Natural killer cell (primary cell): ENCODE results near the gene CD300C. TPM values are rescaled to one million over a fixed set of nuclear protein-coding genes. Genes with fewer than 3 reads are reported as not detected.

Experiments used
- ATAC-seq, 3 donors: fragments of 150-1000 bp in 2 of 3; fragments of 200-7000 bp in 1 of 3; cut with Tn5 transposase; 1 replicate in 1 of 3; 2 replicates in 2 of 3; pipeline ENCODE4 v1.10.0; 2021; ENCODE audit warnings: mild to moderate bottlenecking in 2 of 3, moderate library complexity in 2 of 3
- DNase-seq, 2 donors: peaks; one replicate each; pipeline versions ENCODE4 v3.0.0 to v3.0.0-alpha.2; 2013 to 2021; ENCODE audit warnings: mixed read lengths in 1 of 2
- H3K27ac ChIP-seq: one replicate; pipeline ENCODE4 v1.5.1; 2013; ENCODE audit warnings: mild to moderate bottlenecking, low read length
- H3K27me3 ChIP-seq: one replicate; pipeline ENCODE4 v1.6.1; 2013; ENCODE audit warnings: low read length; ENCODE audit not compliant: control insufficient read depth, insufficient read depth
- H3K36me3 ChIP-seq: one replicate; pipeline ENCODE4 v1.6.1; 2013; ENCODE audit warnings: low read length; ENCODE audit not compliant: control insufficient read depth, insufficient read depth
- H3K4me1 ChIP-seq: one replicate; pipeline ENCODE4 v1.6.1; 2013; ENCODE audit warnings: low read length; ENCODE audit not compliant: control insufficient read depth, insufficient read depth
- H3K4me3 ChIP-seq: one replicate; pipeline ENCODE4 v1.5.1; 2013; ENCODE audit warnings: low read length
- H3K9me3 ChIP-seq: one replicate; pipeline ENCODE4 v1.6.1; 2013; ENCODE audit warnings: low read length; ENCODE audit not compliant: control insufficient read depth, insufficient read depth
- H3K27ac Mint-ChIP-seq, 2 donors: one replicate each; pipeline ENCODE4 v1.8.0; 2022; ENCODE audit warnings: mild to moderate bottlenecking in 2 of 2, mixed read lengths in 2 of 2, moderate library complexity in 1 of 2
- H3K27me3 Mint-ChIP-seq, 2 donors: one replicate each; pipeline ENCODE4 v1.8.0; 2022; ENCODE audit warnings: low read depth in 2 of 2, mixed read lengths in 2 of 2
- H3K36me3 Mint-ChIP-seq: one replicate; pipeline ENCODE4 v1.8.0; 2022; ENCODE audit warnings: mixed read lengths
- H3K4me1 Mint-ChIP-seq, 2 donors: one replicate each; pipeline ENCODE4 v1.8.0; 2022; ENCODE audit warnings: mixed read lengths in 2 of 2
- H3K4me3 Mint-ChIP-seq: one replicate; pipeline ENCODE4 v1.8.0; 2022; ENCODE audit warnings: mild to moderate bottlenecking, moderate library complexity, mixed read lengths
- H3K9me3 Mint-ChIP-seq, 2 donors: one replicate each; pipeline ENCODE4 v1.8.0; 2022; ENCODE audit warnings: mixed read lengths in 2 of 2
- CTCF ChIP-seq: fragments of 200-600 bp; IDR thresholded peaks from one replicate; pipeline ENCODE4 v1.8.0; 2022; ENCODE audit warnings: antibody characterized with exemption
- WGBS: methylation state at CpG from one replicate; pipeline ENCODE4 v1.1.7; 2013; ENCODE audit warnings: missing lambda C conversion rate; ENCODE audit not compliant: insufficient coverage; 5-methylcytosine and 5-hydroxymethylcytosine counted together
- intact Hi-C: fragments of 100-400 bp; cut with micrococcal nuclease; formaldehyde crosslinking; loops from one replicate; pipeline ENCODE4 v1.14.2; 2022
- total RNA-seq, 4 donors: library from RNA; stranded (reverse); fragments of 120-200 nt in 1 of 4; gene quantifications; one replicate each; pipeline versions ENCODE4 v1.2.3 to v1.2.4, GENCODE V29; 2013 to 2022

The CD300C gene
- total RNA-seq, 3 donors from 2014 or later (not counting 1 experiment from before 2014, with no cell fraction given) = 4.3 to 7.6 (median 6.9) TPM

DNA sequence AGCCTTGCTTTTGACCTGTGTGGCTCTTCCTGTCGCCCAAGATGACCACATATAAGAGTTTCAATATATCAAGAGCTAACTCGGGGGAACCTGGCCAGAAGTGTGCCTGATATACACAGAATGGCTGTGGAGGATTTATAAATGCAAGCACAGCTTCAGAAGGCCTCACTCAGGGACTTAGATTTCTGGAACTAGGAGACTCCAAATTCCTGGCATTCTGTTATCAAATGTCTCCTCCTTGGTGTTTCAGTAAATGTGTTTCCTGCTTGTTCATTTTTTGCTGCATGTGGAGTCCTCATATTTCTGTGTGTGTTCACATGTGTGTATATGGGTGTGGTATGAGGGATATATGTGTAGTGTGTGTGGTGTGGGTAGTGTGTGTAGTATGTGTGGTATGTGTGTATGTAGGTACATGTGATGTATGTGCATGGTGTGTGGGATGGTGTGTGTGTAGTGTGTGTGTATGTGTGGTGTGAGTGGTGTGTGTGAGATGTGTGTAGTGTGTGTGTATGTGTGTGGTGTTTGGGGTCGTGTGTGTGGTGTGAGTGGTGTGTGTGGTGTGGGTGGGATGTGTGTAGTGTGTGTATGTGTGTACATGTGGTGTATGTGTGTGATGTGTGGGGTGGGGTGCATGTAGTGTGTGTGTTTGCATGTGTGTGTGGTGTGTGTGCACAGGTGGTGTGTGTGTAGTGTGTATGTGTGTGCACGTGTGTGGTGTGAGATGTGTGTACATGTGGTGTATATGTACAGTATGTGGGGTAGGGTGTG is 22.4 kb upstream of the CD300C start:
- peaks cover 5 to 19% of the 10 kb centered on the region in 2 donors for H3K4me1 Mint-ChIP-seq
- Histone ChIP-seq H3K27ac (no peak overlapping the region), H3K36me3 (no peaks in the 10 kb centered on the region), H3K27me3 (no peaks in the 10 kb centered on the region), H3K9me3 (no peaks in the 10 kb centered on the region), H3K4me1 (peaks cover 16% of the 10 kb centered on the region), H3K4me3 (no peak overlapping the region)
- no peak overlapping the region for H3K4me3 Mint-ChIP-seq
- no peak overlapping the region for H3K27ac Mint-ChIP-seq
- ATAC-seq (no peak), DNase-seq (no peak)
- no peaks in the 10 kb centered on the region for H3K9me3 Mint-ChIP-seq
- 66% methylated on average over 4 of the region's 4 CpGs for WGBS
- intact Hi-C loops = no loop called here
- H3K27me3 Mint-ChIP-seq = peaks cover 17 to 23% of the 10 kb centered on the region in 2 donors
- TF ChIP-seq CTCF = no peak
- H3K36me3 Mint-ChIP-seq = no peaks in the 10 kb centered on the region

DNA sequence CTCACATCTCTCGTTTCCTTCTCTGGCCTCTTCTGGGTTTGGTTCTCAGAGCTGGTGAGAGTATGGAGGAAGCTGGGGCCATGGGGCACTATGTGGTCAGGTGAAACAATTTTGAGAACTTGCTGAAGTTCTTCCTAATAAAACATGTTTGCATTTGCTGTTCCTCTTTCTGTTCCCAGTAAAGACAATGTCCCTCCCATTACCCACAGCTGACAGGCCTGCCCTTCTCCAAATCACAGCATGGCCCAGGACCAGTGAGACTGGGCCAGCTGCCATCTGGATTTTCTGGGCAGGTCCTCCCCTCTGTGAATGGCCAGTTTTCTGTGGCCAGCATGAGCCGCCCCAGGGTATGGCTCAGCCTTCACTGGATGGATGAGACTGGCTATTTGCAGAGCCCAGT is 21.5 kb upstream of the CD300C start, which contains the start of gene CD300H:
Gene CD300H, minus strand, starts transcription at position 113 of the 400 bp plus-strand sequence.
- no peaks in the 10 kb centered on the region for H3K36me3 ChIP-seq
- H3K4me1 Mint-ChIP-seq = peaks cover 5 to 19% of the 10 kb centered on the region in 2 donors
- no peaks in the 10 kb centered on the region for H3K36me3 Mint-ChIP-seq
- ATAC-seq (no peak), DNase-seq (no peak)
- intact Hi-C loops = no loop called here
- no peaks in the 10 kb centered on the region for H3K9me3 Mint-ChIP-seq
- no peak for TF ChIP-seq CTCF
- WGBS = 94% methylated on average over 1 of the region's 2 CpGs
- no peak within 1 kb of the TSS for H3K27ac ChIP-seq
- peaks cover 17 to 24% of the 10 kb centered on the region in 2 donors for H3K27me3 Mint-ChIP-seq
- no peak within 1 kb of the TSS for H3K4me3 Mint-ChIP-seq
- H3K9me3 ChIP-seq = no peaks in the 10 kb centered on the region
- no peak within 1 kb of the TSS for H3K27ac Mint-ChIP-seq
- no peaks in the 10 kb centered on the region for H3K27me3 ChIP-seq
- no peak within 1 kb of the TSS for H3K4me3 ChIP-seq
- H3K4me1 ChIP-seq = peaks cover 16% of the 10 kb centered on the region

GRCh38 chr17:74566132-74566753 is 20.3 kb upstream of the CD300C start:
- Mint-ChIP-seq H3K27me3 (peaks cover 17 to 28% of the 10 kb centered on the region in 2 donors), H3K4me3 (no peak overlapping the region), H3K9me3 (no peaks in the 10 kb centered on the region), H3K4me1 (peaks cover 5 to 19% of the 10 kb centered on the region in 2 donors), H3K27ac (no peak overlapping the region), H3K36me3 (no peaks in the 10 kb centered on the region)
- TF ChIP-seq CTCF = peak; percentile 54
- H3K4me1 ChIP-seq = peaks cover 16% of the 10 kb centered on the region
- H3K36me3 ChIP-seq = no peaks in the 10 kb centered on the region
- DNase-seq (peak in 1 of 2 donors; percentile 52), ATAC-seq (peak in 1 of 3 donors; percentile 71)
- H3K27me3 ChIP-seq = no peaks in the 10 kb centered on the region
- H3K27ac ChIP-seq = no peak overlapping the region
- 43% methylated on average over 9 of the region's 9 CpGs for WGBS
- intact Hi-C loops = no loop called here
- H3K9me3 ChIP-seq = no peaks in the 10 kb centered on the region
- no peak overlapping the region for H3K4me3 ChIP-seq
